SK-N-MC (cell line): ENCODE measurements around the gene MIPEP.

Source experiments
- EZH2 ChIP-seq: fragments of 200-600 bp; sonication (generic); IDR thresholded peaks from one replicate; pipeline ENCODE4 v1.6.1; 2017; ENCODE audit warnings: antibody characterized with exemption
- FOXP2 ChIP-seq: optimal IDR thresholded peaks from 2 replicates; pipeline ENCODE3; 2011; ENCODE audit warnings: mild to moderate bottlenecking, moderate library complexity; ENCODE audit not compliant: insufficient read depth; ENCODE audit errors: extremely low read length, control extremely low read depth
- POLR2AphosphoS5 ChIP-seq: IDR thresholded peaks from 2 replicates; pipeline ENCODE4 v1.6.1; 2012; ENCODE audit warnings: mild to moderate bottlenecking, low read depth, low read length, borderline replicate concordance

DNA sequence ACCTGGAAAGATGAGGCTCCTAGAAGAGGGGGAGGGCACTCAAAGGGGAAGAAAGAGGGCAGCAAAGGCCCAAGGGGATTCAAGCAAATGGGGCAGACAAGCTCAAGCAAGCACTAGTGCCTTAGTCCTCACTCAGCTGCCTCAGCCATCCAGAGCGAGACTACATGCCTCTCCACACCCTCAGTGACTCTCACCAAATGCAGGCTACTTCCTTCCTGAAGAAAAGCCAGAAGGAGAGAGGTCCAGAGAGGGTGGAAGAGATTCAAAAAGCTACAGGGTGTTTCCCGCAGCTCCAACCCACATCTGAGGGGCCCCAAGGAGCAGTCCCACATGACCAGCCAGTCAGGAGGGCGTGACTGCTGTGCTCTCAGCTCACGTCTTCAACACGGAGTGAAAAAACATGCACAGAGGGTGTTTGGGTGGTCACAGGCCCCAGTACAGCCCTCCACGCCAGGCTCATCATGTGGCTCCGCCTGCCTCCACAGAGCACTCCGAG is 40.5 kb downstream of the MIPEP start:
- TF ChIP-seq POLR2AphosphoS5 (no peak), EZH2 (no peak), FOXP2 (no peak)
